Ascending aorta (tissue), 2 donors: ENCODE results near the gene COX7A1. TPM values are rescaled to one million over a fixed set of nuclear protein-coding genes. Genes with fewer than 3 reads are reported as not detected.

ENCODE experiments used
- DNase-seq, 2 donors: peaks; one replicate each; pipeline ENCODE4 v3.0.0-alpha.2; 2019; ENCODE audit warnings: low spot score in 2 of 2
- H3K27ac ChIP-seq, 2 donors: fragments of 200-600 bp; sonication (generic); one replicate each; pipeline ENCODE4 v1.5.1; 2016 to 2017; ENCODE audit warnings: mild to moderate bottlenecking in 1 of 2
- H3K27me3 ChIP-seq: fragments of 200-600 bp; sonication (generic); one replicate; pipeline ENCODE4 v1.5.1; 2017
- H3K36me3 ChIP-seq, 2 donors: fragments of 200-600 bp; sonication (generic); one replicate each; pipeline ENCODE4 v1.5.1; 2016
- H3K4me1 ChIP-seq, 2 donors: fragments of 200-600 bp; sonication (generic); one replicate each; pipeline ENCODE4 v1.5.1; 2016 to 2017; ENCODE audit warnings: mild to moderate bottlenecking in 1 of 2
- H3K4me3 ChIP-seq, 2 donors: fragments of 200-600 bp; sonication (generic); one replicate each; pipeline ENCODE4 v1.5.1; 2016 to 2017; ENCODE audit warnings: mild to moderate bottlenecking in 1 of 2
- H3K9me3 ChIP-seq, 2 donors: fragments of 200-600 bp; sonication (generic); one replicate each; pipeline ENCODE4 v1.5.1; 2016
- intact Hi-C: fragments of 100-400 bp; cut with DNase I; formaldehyde crosslinking; loops from one replicate; pipeline ENCODE4 v1.15.1; 2023
- total RNA-seq: library from RNA; depleted of rRNA; stranded (reverse); fragments of >200 nt; gene quantifications from one replicate; pipeline ENCODE4 v1.1.0, GENCODE V29; 2016
- TF ChIP-seq, protein P1 (sequence below), 3 experiments: fragments of 200-600 bp in 2 of 3; fragments of 450-650 bp in 1 of 3; sonication (generic) in 2 of 3; IDR thresholded peaks; one replicate each; pipeline ENCODE4 v1.5.1; 2016 to 2019; ENCODE audit warnings: antibody characterized with exemption in 3 of 3, mild to moderate bottlenecking in 1 of 3, moderate library complexity in 1 of 3

COX7A1 gene
- total RNA-seq, 1 donor from 2014 or later: 51.2 TPM

DNA sequence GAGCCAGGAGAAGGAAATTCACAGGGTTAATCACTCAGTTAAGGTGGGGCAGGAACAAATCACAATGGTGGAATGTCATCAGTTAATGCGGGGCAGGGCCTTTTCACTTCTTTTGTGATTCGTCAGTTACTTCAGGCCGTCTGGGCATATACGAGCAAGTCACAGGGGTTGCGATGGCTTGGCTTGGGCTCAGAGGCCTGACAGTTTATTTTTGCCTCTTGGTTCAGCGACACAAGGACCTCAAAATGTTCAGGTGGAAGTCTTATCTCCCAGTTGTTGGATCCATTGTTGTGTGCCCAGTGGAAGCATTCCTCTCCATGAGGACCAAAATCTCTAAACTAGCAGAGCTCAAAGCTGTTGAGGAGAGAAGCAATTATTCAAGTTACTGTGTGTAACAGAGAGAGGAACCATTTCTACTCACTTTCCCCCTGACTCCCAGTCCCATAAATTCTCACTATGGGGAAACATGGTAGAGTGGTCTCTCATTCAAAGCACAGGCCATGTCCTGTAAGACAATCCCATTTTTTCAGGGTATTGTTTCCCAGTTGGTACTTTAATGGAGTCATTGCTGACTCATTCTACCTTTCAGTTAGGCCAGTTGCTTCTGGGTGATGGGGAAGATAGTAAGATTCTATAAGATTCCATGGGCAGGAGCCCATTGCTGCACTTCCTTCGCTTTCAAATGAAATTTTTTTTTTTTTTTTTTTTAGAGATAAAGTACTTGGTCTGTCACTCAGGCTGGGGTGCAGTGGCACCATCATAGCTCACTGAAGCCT lies 8.8 kb upstream of the COX7A1 start:
- H3K27ac ChIP-seq: no peak overlapping the region
- no peaks in the 10 kb centered on the region for H3K27me3 ChIP-seq
- TF ChIP-seq, protein P1, sequence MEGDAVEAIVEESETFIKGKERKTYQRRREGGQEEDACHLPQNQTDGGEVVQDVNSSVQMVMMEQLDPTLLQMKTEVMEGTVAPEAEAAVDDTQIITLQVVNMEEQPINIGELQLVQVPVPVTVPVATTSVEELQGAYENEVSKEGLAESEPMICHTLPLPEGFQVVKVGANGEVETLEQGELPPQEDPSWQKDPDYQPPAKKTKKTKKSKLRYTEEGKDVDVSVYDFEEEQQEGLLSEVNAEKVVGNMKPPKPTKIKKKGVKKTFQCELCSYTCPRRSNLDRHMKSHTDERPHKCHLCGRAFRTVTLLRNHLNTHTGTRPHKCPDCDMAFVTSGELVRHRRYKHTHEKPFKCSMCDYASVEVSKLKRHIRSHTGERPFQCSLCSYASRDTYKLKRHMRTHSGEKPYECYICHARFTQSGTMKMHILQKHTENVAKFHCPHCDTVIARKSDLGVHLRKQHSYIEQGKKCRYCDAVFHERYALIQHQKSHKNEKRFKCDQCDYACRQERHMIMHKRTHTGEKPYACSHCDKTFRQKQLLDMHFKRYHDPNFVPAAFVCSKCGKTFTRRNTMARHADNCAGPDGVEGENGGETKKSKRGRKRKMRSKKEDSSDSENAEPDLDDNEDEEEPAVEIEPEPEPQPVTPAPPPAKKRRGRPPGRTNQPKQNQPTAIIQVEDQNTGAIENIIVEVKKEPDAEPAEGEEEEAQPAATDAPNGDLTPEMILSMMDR (IDR thresholded peaks at IDR 0.05): no peak
- H3K36me3 ChIP-seq: peaks cover 5 to 6% of the 10 kb centered on the region in 2 donors
- no peak overlapping the region for H3K4me3 ChIP-seq
- intact Hi-C loops: no loop called here
- H3K9me3 ChIP-seq: no peaks in the 10 kb centered on the region
- no peak for DNase-seq
- no peaks in the 10 kb centered on the region for H3K4me1 ChIP-seq

DNA sequence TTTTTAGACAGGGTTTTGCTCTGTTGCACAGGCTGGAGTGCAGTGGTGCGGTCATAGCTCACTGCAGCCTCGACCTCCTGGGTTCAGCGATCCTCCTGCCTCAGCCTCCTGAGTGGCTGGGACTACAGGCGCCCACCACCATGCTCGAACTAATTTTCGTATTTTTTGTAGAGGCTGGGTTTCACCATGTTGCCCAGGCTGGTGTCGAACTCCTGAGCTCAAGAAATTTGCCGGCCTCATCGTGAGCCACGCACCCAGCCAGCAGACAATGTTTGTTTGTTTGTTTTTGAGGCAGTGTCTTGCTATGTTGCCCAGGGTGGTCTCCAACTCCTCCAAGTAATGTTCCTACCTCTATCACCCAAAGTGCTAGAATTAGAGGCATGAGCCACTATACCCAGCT lies 879 bp upstream of the COX7A1 start:
- no peak for DNase-seq
- intact Hi-C loops: loop anchor here (2.0 to 5.0 kb wide), 2 partner anchors 62 to 396 kb away; partner anchors contain the start of genes HSPB6, PROSER3, ZNF146 and ZNF565
- Histone ChIP-seq H3K4me1 (peaks cover 4 to 17% of the 10 kb centered on the region in 2 donors), H3K4me3 (peak overlapping the region; percentile 74 to 96), H3K36me3 (peaks cover 23 to 25% of the 10 kb centered on the region in 2 donors), H3K27me3 (no peaks in the 10 kb centered on the region), H3K9me3 (no peaks in the 10 kb centered on the region), H3K27ac (peak overlapping the region; percentile 99 to 100)
- TF ChIP-seq, protein P1 (IDR thresholded peaks at IDR 0.05): no peak

GRCh38 chr19:36152019-36152351 lies 262 bp downstream of the COX7A1 start:
- intact Hi-C loops: loop anchor here (1.0 to 5.0 kb wide), 4 partner anchors 18 to 395 kb away; partner anchors contain the start of genes HSPB6, PROSER3, ZNF146 and ZNF565

GRCh38 chr19:36151144-36152018 lies 866 bp downstream of the COX7A1 start:
- peaks cover 40 to 42% of the 10 kb centered on the region in 2 donors for H3K36me3 ChIP-seq
- H3K27ac ChIP-seq: peak overlapping the region; percentile 99 to 100
- H3K4me1 ChIP-seq: peaks cover 4 to 17% of the 10 kb centered on the region in 2 donors
- peak; percentile 39 to 85 for DNase-seq
- H3K4me3 ChIP-seq: peak overlapping the region; percentile 74 to 96
- intact Hi-C loops: loop anchor here (1.0 to 5.0 kb wide), 5 partner anchors 11 to 394 kb away; partner anchors contain the start of genes CAPNS1, HSPB6, PROSER3 and ZNF146
- no peaks in the 10 kb centered on the region for H3K9me3 ChIP-seq
- TF ChIP-seq, protein P1 (IDR thresholded peaks at IDR 0.05): no peak
- no peaks in the 10 kb centered on the region for H3K27me3 ChIP-seq

More at GRCh38 chr19:36152019-36152351, 262 bp downstream of the COX7A1 start:
- H3K36me3 ChIP-seq: peaks cover 34 to 36% of the 10 kb centered on the region in 2 donors
- TF ChIP-seq, protein P1 (IDR thresholded peaks at IDR 0.05): no peak
- H3K27ac ChIP-seq: peak overlapping the region; percentile 99 to 100
- H3K27me3 ChIP-seq: no peaks in the 10 kb centered on the region
- peaks cover 4 to 17% of the 10 kb centered on the region in 2 donors for H3K4me1 ChIP-seq
- H3K4me3 ChIP-seq: peak overlapping the region; percentile 74 to 96
- no peaks in the 10 kb centered on the region for H3K9me3 ChIP-seq
- peak in 1 of 2 donors; percentile 67 for DNase-seq

DNA sequence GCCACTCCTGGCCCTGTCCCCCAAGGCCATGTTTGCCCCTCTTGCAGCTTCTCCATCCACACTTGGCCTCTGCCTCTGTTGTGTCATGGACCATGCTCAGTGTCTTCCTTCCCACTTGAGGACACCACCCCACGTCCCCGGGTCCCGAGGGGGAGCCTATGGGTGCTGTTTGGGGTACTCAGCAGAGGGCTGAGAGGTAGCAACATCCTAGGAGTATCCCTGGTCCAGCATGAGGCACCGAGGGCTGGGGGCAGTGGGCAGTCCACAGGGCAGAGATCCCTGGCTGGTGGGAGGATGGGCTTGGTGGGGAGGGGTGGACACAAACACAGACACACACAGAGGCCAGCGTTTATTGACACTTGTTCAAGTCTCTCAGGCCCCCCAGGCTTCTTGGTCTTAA lies 1.7 kb downstream of the COX7A1 start:
- Histone ChIP-seq H3K4me1 (peaks cover 4 to 17% of the 10 kb centered on the region in 2 donors), H3K36me3 (peaks cover 48 to 50% of the 10 kb centered on the region in 2 donors), H3K27me3 (no peaks in the 10 kb centered on the region), H3K9me3 (no peaks in the 10 kb centered on the region), H3K27ac (peak overlapping the region; percentile 99 to 100), H3K4me3 (peak overlapping the region; percentile 74 to 96)
- TF ChIP-seq, protein P1 (IDR thresholded peaks at IDR 0.05): no peak
- intact Hi-C loops: loop anchor here (5.0 kb wide), 1 partner anchor 393 kb away; the partner anchor contains the start of genes HSPB6 and PROSER3
- no peak for DNase-seq
